H9 (cell line): ENCODE measurements around the gene DMD. TPM values are rescaled to one million over a fixed set of nuclear protein-coding genes. Genes with fewer than 3 reads are reported as not detected.

Source experiments
- DNase-seq: peaks from one replicate; pipeline ENCODE4 v3.0.0-alpha.2; 2017
- H2AFZ ChIP-seq: one replicate; pipeline ENCODE4 v1.6.1; 2013; ENCODE audit warnings: mild to moderate bottlenecking, low read length, control low read depth, moderate library complexity
- H2AK5ac ChIP-seq: 2 replicates; pipeline ENCODE4 v1.6.1; 2013; ENCODE audit warnings: low read length, control low read depth, mixed read lengths; ENCODE audit not compliant: insufficient read length
- H2BK120ac ChIP-seq: one replicate; pipeline ENCODE4 v1.6.1; 2013; ENCODE audit warnings: low read depth, mild to moderate bottlenecking, low read length, control low read depth, inconsistent platforms; ENCODE audit not compliant: poor library complexity, severe bottlenecking
- H2BK12ac ChIP-seq: 2 replicates; pipeline ENCODE4 v1.6.1; 2013; ENCODE audit warnings: low read length, control low read depth, mixed read lengths, low read depth; ENCODE audit not compliant: insufficient read length
- H2BK15ac ChIP-seq: 2 replicates; pipeline ENCODE4 v1.6.1; 2013; ENCODE audit warnings: low read depth, low read length, control low read depth
- H2BK20ac ChIP-seq: one replicate; pipeline ENCODE4 v1.6.1; 2013; ENCODE audit warnings: low read depth, mild to moderate bottlenecking, low read length, control low read depth, inconsistent platforms; ENCODE audit not compliant: poor library complexity, severe bottlenecking
- H2BK5ac ChIP-seq: 2 replicates; pipeline ENCODE4 v1.6.1; 2013; ENCODE audit warnings: low read length, control low read depth, mixed read lengths; ENCODE audit not compliant: insufficient read length
- H3K14ac ChIP-seq: 2 replicates; pipeline ENCODE4 v1.6.1; 2013; ENCODE audit warnings: low read length, control low read depth; ENCODE audit not compliant: insufficient read depth
- H3K18ac ChIP-seq: 2 replicates; pipeline ENCODE4 v1.6.1; 2013; ENCODE audit warnings: low read depth, mild to moderate bottlenecking, mixed read lengths, low read length, control low read depth; ENCODE audit not compliant: insufficient read length
- H3K23ac ChIP-seq: 2 replicates; pipeline ENCODE4 v1.6.1; 2013; ENCODE audit warnings: low read length, control low read depth, mixed read lengths, low read depth; ENCODE audit not compliant: insufficient read length
- H3K23me2 ChIP-seq: 2 replicates; pipeline ENCODE4 v1.6.1; 2013; ENCODE audit warnings: low read depth, mild to moderate bottlenecking, mixed read lengths, low read length, control low read depth; ENCODE audit not compliant: insufficient read length, poor library complexity, severe bottlenecking
- H3K27ac ChIP-seq: 2 replicates; pipeline ENCODE4 v1.5.1; 2013; ENCODE audit warnings: low read length, control low read depth, mixed read lengths, low read depth; ENCODE audit not compliant: insufficient read length
- H3K27me3 ChIP-seq: 2 replicates; pipeline ENCODE4 v1.6.1; 2013; ENCODE audit warnings: low read length, control low read depth, inconsistent platforms; ENCODE audit not compliant: insufficient read depth
- H3K4ac ChIP-seq: 2 replicates; pipeline ENCODE4 v1.6.1; 2013; ENCODE audit warnings: low read depth, mild to moderate bottlenecking, control low read depth, inconsistent platforms, low read length, moderate library complexity
- H3K4me1 ChIP-seq: 2 replicates; pipeline ENCODE4 v1.6.1; 2013; ENCODE audit warnings: low read length, control low read depth, inconsistent platforms; ENCODE audit not compliant: insufficient read depth
- H3K4me2 ChIP-seq: 2 replicates; pipeline ENCODE4 v1.6.1; 2013; ENCODE audit warnings: low read length, control low read depth, mixed read lengths; ENCODE audit not compliant: insufficient read length, insufficient read depth
- H3K56ac ChIP-seq: 2 replicates; pipeline ENCODE4 v1.6.1; 2013; ENCODE audit warnings: low read depth, mild to moderate bottlenecking, mixed read lengths, low read length, control low read depth; ENCODE audit not compliant: insufficient read length
- H3K79me1 ChIP-seq: 2 replicates; pipeline ENCODE4 v1.6.1; 2013; ENCODE audit warnings: low read depth, mild to moderate bottlenecking, moderate library complexity, low read length, control low read depth, inconsistent platforms; ENCODE audit not compliant: insufficient read depth, poor library complexity, severe bottlenecking
- H3K79me2 ChIP-seq: 2 replicates; pipeline ENCODE4 v1.6.1; 2013; ENCODE audit warnings: low read length, control low read depth, inconsistent platforms; ENCODE audit not compliant: insufficient read depth
- H3K9ac ChIP-seq: 2 replicates; pipeline ENCODE4 v1.6.1; 2013; ENCODE audit warnings: low read length, control low read depth, mixed read lengths; ENCODE audit not compliant: insufficient read length; ENCODE audit errors: extremely low read depth
- H3K9me3 ChIP-seq: one replicate; pipeline ENCODE4 v1.6.1; 2013; ENCODE audit warnings: low read depth, low read length, inconsistent platforms; ENCODE audit not compliant: control insufficient read depth
- H3T11ph ChIP-seq: one replicate; pipeline ENCODE4 v1.6.1; 2013; ENCODE audit warnings: mild to moderate bottlenecking, low read length, control low read depth, inconsistent platforms
- H4K20me1 ChIP-seq: one replicate; pipeline ENCODE4 v1.6.1; 2013; ENCODE audit not compliant: control insufficient read depth, insufficient read length, insufficient read depth
- H4K5ac ChIP-seq: 2 replicates; pipeline ENCODE4 v1.6.1; 2013; ENCODE audit warnings: low read depth, mild to moderate bottlenecking, mixed read lengths, low read length, control low read depth; ENCODE audit not compliant: insufficient read length
- H4K8ac ChIP-seq: replicated peaks from 2 replicates; pipeline ENCODE4 v1.6.1; 2013; ENCODE audit warnings: low read length, control low read depth, mixed read lengths, low read depth; ENCODE audit not compliant: insufficient read length
- H4K91ac ChIP-seq: 2 replicates; pipeline ENCODE4 v1.6.1; 2013; ENCODE audit warnings: low read depth, mild to moderate bottlenecking, moderate library complexity, mixed read lengths, low read length, control low read depth; ENCODE audit not compliant: insufficient read length
- H3K27ac Mint-ChIP-seq, 3 experiments: 2 replicates in 2 of 3; 3 replicates in 1 of 3; pipeline ENCODE4 v1.8.0; 2020 to 2021; ENCODE audit warnings: mixed read lengths in 3 of 3, mild to moderate bottlenecking in 1 of 3, moderate library complexity in 1 of 3
- H3K27me3 Mint-ChIP-seq: 2 replicates; pipeline ENCODE4 v1.8.0; 2021; ENCODE audit warnings: low read depth, mild to moderate bottlenecking, moderate library complexity, mixed read lengths
- H3K36me3 Mint-ChIP-seq, 3 experiments: 2 replicates in 2 of 3; 3 replicates in 1 of 3; pipeline ENCODE4 v1.8.0; 2020 to 2021; ENCODE audit warnings: low read depth in 3 of 3, mixed read lengths in 3 of 3; ENCODE audit not compliant: insufficient read depth in 1 of 3
- H3K4me1 Mint-ChIP-seq, 2 experiments: 2 replicates each; pipeline ENCODE4 v1.8.0; 2020; ENCODE audit warnings: mixed read lengths in 2 of 2
- H3K4me3 Mint-ChIP-seq, 2 experiments: 2 replicates in 1 of 2; 3 replicates in 1 of 2; pipeline ENCODE4 v1.8.0; 2020 to 2021; ENCODE audit warnings: mild to moderate bottlenecking in 2 of 2, mixed read lengths in 2 of 2, moderate library complexity in 1 of 2
- H3K9me3 Mint-ChIP-seq, 2 experiments: 2 replicates in 1 of 2; 3 replicates in 1 of 2; pipeline ENCODE4 v1.8.0; 2020; ENCODE audit warnings: mild to moderate bottlenecking in 2 of 2, mixed read lengths in 2 of 2, moderate library complexity in 1 of 2
- CTCF ChIP-seq: fragments of 200-600 bp; sonication (generic); conservative IDR thresholded peaks from 3 replicates; pipeline ENCODE4 v1.8.0; 2021; ENCODE audit warnings: antibody characterized with exemption, mild to moderate bottlenecking
- WGBS: extraction: QIAGEN DNeasy Blood & Tissue Kit; methylation state at CpG from one replicate; pipeline ENCODE4 v1.1.7; 2013; ENCODE audit warnings: missing lambda C conversion rate, low lambda C conversion rate, mixed read lengths; ENCODE audit not compliant: insufficient read length; ENCODE audit errors: extremely low coverage; 5-methylcytosine and 5-hydroxymethylcytosine counted together
- total RNA-seq: library from RNA; stranded (reverse); gene quantifications from 2 replicates; pipeline ENCODE4 v1.2.1, GENCODE V29; 2021

Gene DMD
- total RNA-seq, 1 experiment from 2014 or later = 3.8 TPM

- no peak overlapping the region for H3T11ph ChIP-seq
- no peak overlapping the region for H3K4me2 ChIP-seq
- no peak overlapping the region for H2BK20ac ChIP-seq
- H2BK12ac ChIP-seq = no peak overlapping the region
- no peaks in the 10 kb centered on the region for H3K27me3 Mint-ChIP-seq
- H3K27ac Mint-ChIP-seq = no peak overlapping the region
- no peak overlapping the region for H2BK120ac ChIP-seq
- no peak overlapping the region for H4K8ac ChIP-seq
- H3K79me1 ChIP-seq = no peaks in the 10 kb centered on the region
- no peaks in the 10 kb centered on the region for H3K27me3 ChIP-seq
- TF ChIP-seq CTCF = no peak
- no peaks in the 10 kb centered on the region for H4K20me1 ChIP-seq
- no peaks in the 10 kb centered on the region for H3K9me3 ChIP-seq
- no peak overlapping the region for H3K9ac ChIP-seq
- no peak overlapping the region for H3K14ac ChIP-seq
- no peak overlapping the region for H2AFZ ChIP-seq
- peaks cover 37 to 57% of the 10 kb centered on the region in 2 experiments for H3K9me3 Mint-ChIP-seq
- H3K4me1 Mint-ChIP-seq = no peaks in the 10 kb centered on the region
- H3K27ac ChIP-seq = no peak overlapping the region
- no peak overlapping the region for H4K5ac ChIP-seq
- H3K4me1 ChIP-seq = no peaks in the 10 kb centered on the region
- no peak overlapping the region for H3K4ac ChIP-seq
- no peak overlapping the region for H4K91ac ChIP-seq
- H3K23ac ChIP-seq = no peak overlapping the region
- no peak overlapping the region for H3K18ac ChIP-seq
- DNase-seq = no peak
- H3K36me3 Mint-ChIP-seq = peaks cover 6 to 24% (median 8%) of the 10 kb centered on the region in 3 experiments
- H2AK5ac ChIP-seq = no peak overlapping the region
- no peaks in the 10 kb centered on the region for H3K23me2 ChIP-seq
- H3K56ac ChIP-seq = no peak overlapping the region
- H2BK5ac ChIP-seq = no peak overlapping the region
- no peaks in the 10 kb centered on the region for H3K79me2 ChIP-seq
- no CpG with 5 or more reads among the region's 4 CpGs for WGBS
- H3K4me3 Mint-ChIP-seq = no peak overlapping the region
- H2BK15ac ChIP-seq = no peak overlapping the region
These were observed 2032.1 kb downstream of the DMD start for GRCh38 chrX:31179203-31179602.
